Epithelial cell of proximal tubule (primary cell): ENCODE measurements around the gene TM6SF1. TPM values are rescaled to one million over a fixed set of nuclear protein-coding genes. Genes with fewer than 3 reads are reported as not detected.

Experiments used
- DNase-seq: peaks from one replicate; pipeline ENCODE4 v3.0.0-alpha.2; 2011; ENCODE audit warnings: low read depth
- H3K4me3 ChIP-seq: 2 replicates; pipeline ENCODE4 v1.5.1; 2011; ENCODE audit warnings: low read depth, mild to moderate bottlenecking, low read length
- total RNA-seq: library from RNA; depleted of rRNA; stranded (reverse); fragments of >200 nt; gene quantifications from 2 replicates; pipeline ENCODE4 v1.2.3, GENCODE V29; 2015
- TF ChIP-seq, protein P1 (sequence below): conservative IDR thresholded peaks from 2 replicates; pipeline ENCODE4 v1.5.1; 2012; ENCODE audit warnings: low read depth, mild to moderate bottlenecking, low read length

Gene TM6SF1
- total RNA-seq, 1 donor from 2014 or later: 0.81 TPM

DNA sequence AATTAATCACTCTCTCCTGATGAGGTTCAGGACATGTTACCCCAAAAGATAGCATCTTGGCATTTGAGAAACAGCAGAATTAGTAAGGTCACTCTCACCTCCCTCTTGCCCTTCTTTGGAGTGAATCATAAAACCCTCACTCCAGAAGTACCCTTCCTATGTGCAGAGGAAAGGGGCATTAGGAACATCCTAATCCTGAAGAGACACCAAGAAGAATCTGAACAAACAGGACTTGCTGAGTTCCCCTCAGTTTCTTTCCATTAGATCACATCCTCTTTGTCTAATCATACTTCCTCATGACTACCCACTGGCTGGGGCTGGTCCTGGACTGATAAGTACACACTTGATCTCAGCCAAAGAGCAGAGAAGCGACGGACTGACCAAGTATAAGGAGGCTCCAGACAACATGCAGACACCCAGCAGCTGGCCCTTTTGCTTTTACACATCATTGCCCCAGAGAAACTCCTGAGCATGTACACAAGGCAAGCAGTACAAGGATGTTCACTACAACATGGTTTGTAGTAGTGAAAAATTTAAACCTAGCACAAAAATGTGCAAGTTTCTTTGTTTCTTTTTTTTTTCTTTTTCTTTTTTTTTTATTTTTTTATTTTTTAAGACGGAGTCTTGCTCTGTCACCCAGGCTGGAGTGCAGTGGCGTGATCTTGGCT is 15.0 kb upstream of the TM6SF1 start:
- no peak for DNase-seq
- H3K4me3 ChIP-seq: no peak overlapping the region
- TF ChIP-seq, protein P1, sequence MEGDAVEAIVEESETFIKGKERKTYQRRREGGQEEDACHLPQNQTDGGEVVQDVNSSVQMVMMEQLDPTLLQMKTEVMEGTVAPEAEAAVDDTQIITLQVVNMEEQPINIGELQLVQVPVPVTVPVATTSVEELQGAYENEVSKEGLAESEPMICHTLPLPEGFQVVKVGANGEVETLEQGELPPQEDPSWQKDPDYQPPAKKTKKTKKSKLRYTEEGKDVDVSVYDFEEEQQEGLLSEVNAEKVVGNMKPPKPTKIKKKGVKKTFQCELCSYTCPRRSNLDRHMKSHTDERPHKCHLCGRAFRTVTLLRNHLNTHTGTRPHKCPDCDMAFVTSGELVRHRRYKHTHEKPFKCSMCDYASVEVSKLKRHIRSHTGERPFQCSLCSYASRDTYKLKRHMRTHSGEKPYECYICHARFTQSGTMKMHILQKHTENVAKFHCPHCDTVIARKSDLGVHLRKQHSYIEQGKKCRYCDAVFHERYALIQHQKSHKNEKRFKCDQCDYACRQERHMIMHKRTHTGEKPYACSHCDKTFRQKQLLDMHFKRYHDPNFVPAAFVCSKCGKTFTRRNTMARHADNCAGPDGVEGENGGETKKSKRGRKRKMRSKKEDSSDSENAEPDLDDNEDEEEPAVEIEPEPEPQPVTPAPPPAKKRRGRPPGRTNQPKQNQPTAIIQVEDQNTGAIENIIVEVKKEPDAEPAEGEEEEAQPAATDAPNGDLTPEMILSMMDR: no peak

- TF ChIP-seq, protein P1: no peak
- no peak for DNase-seq
- no peak overlapping the region for H3K4me3 ChIP-seq
These were observed 12.9 kb upstream of the TM6SF1 start for GRCh38 chr15:83094583-83094982.

- TF ChIP-seq, protein P1: no peak
- DNase-seq: no peak
- no peak overlapping the region for H3K4me3 ChIP-seq
These were observed 9.4 kb upstream of the TM6SF1 start for GRCh38 chr15:83098079-83098478.

- no peak overlapping the region for H3K4me3 ChIP-seq
- TF ChIP-seq, protein P1: no peak
- DNase-seq: no peak
These were observed 8.2 kb upstream of the TM6SF1 start for GRCh38 chr15:83099290-83099689.

GRCh38 chr15:83100097-83100646 is 7.3 kb upstream of the TM6SF1 start:
- DNase-seq: no peak
- TF ChIP-seq, protein P1: no peak
- no peak overlapping the region for H3K4me3 ChIP-seq

GRCh38 chr15:83102346-83102745 is 5.1 kb upstream of the TM6SF1 start:
- DNase-seq: no peak
- no peak overlapping the region for H3K4me3 ChIP-seq
- TF ChIP-seq, protein P1: no peak

- TF ChIP-seq, protein P1: no peak
- DNase-seq: no peak
- H3K4me3 ChIP-seq: no peak overlapping the region
These were observed 3.3 kb upstream of the TM6SF1 start for GRCh38 chr15:83104141-83104540.
